Measurements from ENCODE around the gene HTD2. TPM values are rescaled to one million over a fixed set of nuclear protein-coding genes. Genes with fewer than 3 reads are reported as not detected.

The HTD2 gene
- total RNA-seq, 2 experiments from 2014 or later: 7.6 to 9.5 TPM

DNA sequence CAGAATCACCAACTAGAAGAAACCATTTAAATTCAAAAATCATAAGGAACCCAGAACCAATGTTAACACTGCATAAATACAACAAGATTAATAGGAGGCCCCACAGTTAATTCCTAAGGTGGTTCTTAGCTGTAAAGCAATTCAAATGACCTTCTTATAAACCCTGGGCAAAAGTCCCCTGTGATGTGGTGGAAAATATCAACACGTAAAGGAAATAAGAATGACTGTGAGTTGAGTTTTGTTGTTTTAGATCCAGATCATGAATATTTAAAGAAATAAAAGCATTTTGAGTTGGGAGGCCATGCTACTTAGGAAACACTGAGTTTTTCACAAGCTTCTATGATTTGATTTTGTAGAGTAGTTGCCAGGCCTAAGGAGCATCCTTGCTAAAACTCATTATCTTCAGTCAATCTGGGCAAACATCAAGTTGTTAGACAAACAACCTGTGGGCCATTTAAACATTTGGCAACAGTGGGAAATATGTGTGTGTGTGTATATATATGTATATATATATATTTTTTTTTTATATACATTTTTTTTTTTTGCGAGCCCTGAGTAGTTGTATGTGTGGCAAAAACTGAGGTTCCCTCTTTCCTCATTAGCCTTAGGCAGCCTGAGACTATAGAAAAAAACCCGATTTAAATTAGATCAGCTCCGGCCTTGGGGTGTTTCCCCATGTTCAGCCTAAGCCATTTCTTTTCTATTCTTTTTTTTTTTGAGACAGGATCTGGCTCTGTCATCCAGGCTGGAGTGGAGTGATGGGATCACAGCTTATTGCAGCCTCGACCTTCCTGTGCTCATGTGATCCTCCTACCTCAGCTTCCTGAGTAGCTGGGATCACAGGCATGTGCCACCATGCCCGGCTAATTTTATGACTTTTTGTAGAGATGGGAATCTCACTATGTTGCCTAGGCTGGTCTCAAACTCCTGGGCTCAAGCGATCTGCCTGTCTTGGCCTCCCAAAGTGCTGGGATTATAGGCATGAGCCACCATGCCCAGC lies 18.4 kb downstream of the HTD2 start:
- Mint-ChIP-seq H3K4me3 (peak overlapping the region; percentile 34), H3K36me3 (no peaks in the 10 kb centered on the region), H3K9me3 (no peaks in the 10 kb centered on the region), H3K27ac (peak overlapping the region; percentile 93), H3K27me3 (no peaks in the 10 kb centered on the region), H3K4me1 (ENCODE audit: low read depth) (peaks cover 37% of the 10 kb centered on the region)
- intact Hi-C loops (cut with micrococcal nuclease): loop anchor here (1.0 to 5.0 kb wide), 5 partner anchors 11 to 308 kb away; partner anchors contain the start of genes HTD2, PDHB and RPP14
- ChIA-PET CTCF (interaction anchor here (1.0 to 5.9 kb wide), 6 partner anchors 9 to 209 kb away, joined by 3 to 48 read pairs (median 4); partner anchors contain the start of genes HTD2, KCTD6 and RPP14), POLR2A (interaction anchor here (0.6 to 2.6 kb wide), 5 partner anchors 10 to 139 kb away, joined by 3 to 20 read pairs (median 3); partner anchors contain the start of genes HTD2, PDHB and RPP14)
- no peak for DNase-seq

- Mint-ChIP-seq H3K36me3 (no peaks in the 10 kb centered on the region), H3K9me3 (no peaks in the 10 kb centered on the region), H3K27me3 (no peaks in the 10 kb centered on the region), H3K27ac (peak overlapping the region; percentile 93), H3K4me1 (ENCODE audit: low read depth) (peaks cover 37% of the 10 kb centered on the region), H3K4me3 (no peak overlapping the region)
- DNase-seq: no peak
- POLR2A ChIA-PET: interaction anchor here (1.1 to 2.6 kb wide), 2 partner anchors 10 to 108 kb away, joined by 3 to 20 read pairs; partner anchors contain the start of gene PDHB
- intact Hi-C loops (cut with micrococcal nuclease): no loop called here
- CTCF ChIA-PET: interaction anchor here (1.1 to 5.9 kb wide), 2 partner anchors 18 to 87 kb away, joined by 3 to 48 read pairs; partner anchors contain the start of genes HTD2 and RPP14
Observed at GRCh38 chr3:58325525-58325992, 19.2 kb downstream of the HTD2 start.

DNA sequence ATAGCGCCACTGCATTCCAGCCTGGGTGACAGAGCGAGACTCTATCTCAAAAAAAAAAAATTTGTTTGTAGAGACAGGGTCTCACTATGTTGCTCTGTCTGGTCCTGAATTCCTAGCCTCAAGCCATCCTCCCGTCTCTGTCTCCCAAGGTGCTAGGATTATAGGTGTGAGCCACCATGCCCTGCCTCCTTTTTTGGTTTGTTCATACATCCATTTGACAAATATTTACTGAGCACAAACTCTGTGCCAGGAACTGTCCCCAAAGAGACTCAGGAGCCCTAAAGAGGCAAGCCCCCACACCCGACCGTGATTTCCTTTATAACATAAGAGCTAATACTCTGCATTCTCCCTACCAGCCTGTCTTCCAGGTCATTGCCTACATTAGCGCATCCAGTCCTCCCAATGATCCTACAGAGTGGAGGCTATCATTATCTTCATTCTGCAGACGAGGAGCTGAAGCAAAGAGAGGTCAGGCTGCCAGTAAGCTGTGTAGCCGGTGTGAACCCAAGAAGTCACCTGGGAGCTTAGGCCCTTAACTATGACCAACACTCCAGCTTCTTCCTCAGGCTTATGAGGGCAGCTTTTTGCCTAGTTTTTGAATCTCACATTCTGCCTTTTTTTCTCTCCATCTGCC lies 20.1 kb downstream of the HTD2 start:
- Mint-ChIP-seq H3K4me1 (ENCODE audit: low read depth) (peaks cover 37% of the 10 kb centered on the region), H3K4me3 (no peak overlapping the region), H3K27ac (no peak overlapping the region)

DNA sequence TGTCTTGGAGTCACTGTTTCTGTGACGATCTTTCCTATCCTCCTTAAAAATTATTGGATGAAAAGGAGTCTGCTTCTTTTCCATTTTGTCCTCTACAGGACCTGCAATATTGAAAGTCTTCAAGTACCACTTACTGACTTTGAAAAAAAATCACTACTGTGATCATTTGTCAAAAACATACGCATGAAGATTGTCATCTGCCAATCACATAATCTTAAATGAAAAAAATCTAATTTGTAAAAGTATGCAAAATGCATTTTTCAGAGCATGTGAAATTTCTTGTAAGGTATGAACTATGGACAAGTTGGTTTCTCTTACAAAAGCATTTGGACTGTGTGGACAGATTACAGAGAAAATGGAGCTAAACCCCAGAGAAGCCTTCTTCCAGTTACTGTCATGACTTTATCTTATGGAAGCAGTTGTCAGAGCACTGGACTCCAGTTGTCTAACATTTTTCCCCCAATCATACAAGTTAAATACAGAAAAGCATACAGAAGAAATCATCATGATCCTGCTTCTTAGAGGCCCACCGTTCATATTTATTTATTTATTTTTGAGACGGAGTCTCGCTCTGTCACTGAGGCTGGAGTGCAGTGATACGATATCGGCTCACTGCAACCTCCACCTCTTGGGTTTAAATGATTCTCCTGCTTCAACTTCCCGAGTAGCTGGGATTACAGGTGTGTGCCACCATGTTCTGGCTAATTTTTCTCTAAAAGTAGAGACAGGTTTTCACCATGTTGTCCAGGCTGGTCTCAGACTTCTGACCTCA lies 23.0 kb downstream of the HTD2 start:
- DNase-seq: no peak
- no peaks in the 10 kb centered on the region for H3K9me3 Mint-ChIP-seq
- no peaks in the 10 kb centered on the region for H3K36me3 Mint-ChIP-seq
- H3K27ac Mint-ChIP-seq: no peak overlapping the region
- ChIA-PET POLR2A (no interaction called here), CTCF (interaction anchor here (0.6 to 1.5 kb wide), 3 partner anchors 23 to 1239 kb away, joined by 3 to 4 read pairs (median 4); partner anchors contain the start of genes HTD2, KCTD6 and RPP14)
- intact Hi-C loops (cut with micrococcal nuclease): no loop called here
- peaks cover 26% of the 10 kb centered on the region for H3K4me1 Mint-ChIP-seq (ENCODE audit: low read depth)
- no peaks in the 10 kb centered on the region for H3K27me3 Mint-ChIP-seq
- H3K4me3 Mint-ChIP-seq: no peak overlapping the region

More for the DNA sequence above, 20.1 kb downstream of the HTD2 start:
- no peaks in the 10 kb centered on the region for H3K27me3 Mint-ChIP-seq
- DNase-seq: no peak
- no peaks in the 10 kb centered on the region for H3K9me3 Mint-ChIP-seq
- intact Hi-C loops (cut with micrococcal nuclease): no loop called here
- ChIA-PET CTCF (interaction anchor here (0.7 kb wide), 1 partner anchor 90 kb away, joined by 3 read pairs; no protein-coding TSS in a partner anchor), POLR2A (interaction anchor here (0.5 to 0.6 kb wide), 2 partner anchors 104 to 1708 kb away, joined by 3 to 4 read pairs; no protein-coding TSS in a partner anchor)
- H3K36me3 Mint-ChIP-seq: no peaks in the 10 kb centered on the region

- no peaks in the 10 kb centered on the region for H3K9me3 Mint-ChIP-seq
- no peaks in the 10 kb centered on the region for H3K36me3 Mint-ChIP-seq
- intact Hi-C loops (cut with micrococcal nuclease): no loop called here
- no peaks in the 10 kb centered on the region for H3K27me3 Mint-ChIP-seq
- no peak for DNase-seq
- no peak overlapping the region for H3K27ac Mint-ChIP-seq
- peaks cover 26% of the 10 kb centered on the region for H3K4me1 Mint-ChIP-seq (ENCODE audit: low read depth)
- no peak overlapping the region for H3K4me3 Mint-ChIP-seq
- ChIA-PET POLR2A (no interaction called here), CTCF (interaction anchor here (0.6 to 1.5 kb wide), 3 partner anchors 24 to 1240 kb away, joined by 3 to 4 read pairs (median 4); partner anchors contain the start of genes HTD2, KCTD6 and RPP14)
Observed at GRCh38 chr3:58329922-58330413, 23.6 kb downstream of the HTD2 start.

DNA sequence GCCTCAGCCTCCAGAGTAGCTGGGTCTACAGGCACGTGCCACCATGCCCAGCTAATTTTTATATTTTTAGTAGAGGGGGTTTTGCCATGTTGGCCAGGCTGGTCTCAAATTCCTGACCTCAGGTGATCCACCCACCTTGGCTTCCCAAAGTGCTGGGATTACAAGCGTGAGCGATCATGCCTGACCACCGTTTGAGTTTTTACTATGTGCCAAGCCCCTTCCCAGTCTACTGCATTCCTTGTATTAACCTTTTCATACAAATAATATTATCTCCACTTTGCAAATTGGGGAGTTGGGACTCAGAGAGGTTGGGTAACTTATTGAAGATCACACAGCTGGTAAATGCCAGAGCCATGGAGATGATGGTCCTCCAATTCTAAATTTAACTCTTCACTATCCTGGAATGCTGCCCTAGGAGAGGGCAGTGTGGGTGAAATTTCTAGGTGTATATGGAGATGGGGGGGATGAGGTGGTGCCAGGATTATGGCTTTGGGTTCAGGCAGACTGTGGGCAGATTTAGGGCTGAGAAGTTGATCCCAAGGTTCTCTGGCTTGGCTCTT lies 25.4 kb downstream of the HTD2 start:
- Mint-ChIP-seq H3K27me3 (no peaks in the 10 kb centered on the region), H3K9me3 (no peaks in the 10 kb centered on the region), H3K4me3 (peak overlapping the region; percentile 28), H3K27ac (no peak overlapping the region), H3K4me1 (ENCODE audit: low read depth) (peaks cover 28% of the 10 kb centered on the region), H3K36me3 (peaks cover 9% of the 10 kb centered on the region)
- ChIA-PET POLR2A (no interaction called here), CTCF (interaction anchor here (0.7 to 6.8 kb wide), 3 partner anchors 20 to 160 kb away, joined by 3 to 43 read pairs (median 8); partner anchors contain the start of genes HTD2, KCTD6 and RPP14)
- intact Hi-C loops (cut with micrococcal nuclease): loop anchor here (1.0 to 2.0 kb wide), 3 partner anchors 83 to 159 kb away; partner anchors contain the start of gene PDHB
- no peak for DNase-seq

DNA sequence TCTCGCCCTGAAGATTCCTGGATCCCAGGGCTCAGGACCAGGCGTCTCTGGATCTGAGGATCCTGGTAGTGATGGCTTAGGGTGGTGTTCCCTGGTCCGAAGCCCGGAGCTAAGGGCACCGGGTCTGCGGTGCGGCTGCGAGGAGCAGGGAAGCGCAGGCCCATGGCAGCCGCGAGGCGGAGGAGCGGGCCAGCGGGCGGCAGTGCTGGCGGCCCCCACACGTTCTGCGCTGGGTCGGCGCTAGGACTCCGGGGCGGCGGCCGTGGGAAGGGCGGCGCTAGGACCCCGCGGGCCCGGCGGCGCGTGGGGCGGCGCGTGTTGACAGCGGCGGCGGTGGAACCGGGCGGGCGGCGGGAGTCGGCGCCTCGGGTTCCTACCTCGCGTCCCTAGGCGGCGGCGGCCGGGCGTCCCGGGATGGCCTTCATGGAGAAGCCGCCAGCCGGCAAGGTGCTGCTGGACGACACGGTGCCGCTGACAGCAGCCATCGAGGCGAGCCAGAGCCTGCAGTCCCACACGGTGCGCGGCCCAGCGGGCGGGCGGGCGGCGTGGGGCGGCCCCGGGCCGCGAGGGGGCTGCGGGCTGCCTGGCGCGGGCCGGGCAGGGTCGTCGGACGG lies 26.4 kb downstream of the HTD2 start, which contains the start of gene PXK:
TSS of gene PXK (plus strand) at position 318 of the 614 bp plus-strand sequence. CDS start at position 415, 97 bp downstream.
- Mint-ChIP-seq H3K4me1 (ENCODE audit: low read depth) (peaks cover 28% of the 10 kb centered on the region), H3K27ac (peak within 1 kb of the TSS; percentile 82), H3K27me3 (no peaks in the 10 kb centered on the region), H3K9me3 (no peaks in the 10 kb centered on the region), H3K4me3 (peak within 1 kb of the TSS; percentile 99), H3K36me3 (peaks cover 9% of the 10 kb centered on the region)
- intact Hi-C loops (cut with micrococcal nuclease): loop anchor here (1.0 to 2.0 kb wide), 3 partner anchors 82 to 158 kb away; partner anchors contain the start of gene PDHB
- DNase-seq: peak; percentile 86
- CTCF ChIA-PET: interaction anchor here (0.6 to 6.8 kb wide), 7 partner anchors 14 to 199 kb away, joined by 3 to 43 read pairs (median 4); partner anchors contain the start of genes HTD2, KCTD6 and RPP14
- POLR2A ChIA-PET: interaction anchor here (0.6 to 4.5 kb wide), 5 partner anchors 8 to 82 kb away, joined by 3 to 20 read pairs (median 5); partner anchors contain the start of genes HTD2 and RPP14

DNA sequence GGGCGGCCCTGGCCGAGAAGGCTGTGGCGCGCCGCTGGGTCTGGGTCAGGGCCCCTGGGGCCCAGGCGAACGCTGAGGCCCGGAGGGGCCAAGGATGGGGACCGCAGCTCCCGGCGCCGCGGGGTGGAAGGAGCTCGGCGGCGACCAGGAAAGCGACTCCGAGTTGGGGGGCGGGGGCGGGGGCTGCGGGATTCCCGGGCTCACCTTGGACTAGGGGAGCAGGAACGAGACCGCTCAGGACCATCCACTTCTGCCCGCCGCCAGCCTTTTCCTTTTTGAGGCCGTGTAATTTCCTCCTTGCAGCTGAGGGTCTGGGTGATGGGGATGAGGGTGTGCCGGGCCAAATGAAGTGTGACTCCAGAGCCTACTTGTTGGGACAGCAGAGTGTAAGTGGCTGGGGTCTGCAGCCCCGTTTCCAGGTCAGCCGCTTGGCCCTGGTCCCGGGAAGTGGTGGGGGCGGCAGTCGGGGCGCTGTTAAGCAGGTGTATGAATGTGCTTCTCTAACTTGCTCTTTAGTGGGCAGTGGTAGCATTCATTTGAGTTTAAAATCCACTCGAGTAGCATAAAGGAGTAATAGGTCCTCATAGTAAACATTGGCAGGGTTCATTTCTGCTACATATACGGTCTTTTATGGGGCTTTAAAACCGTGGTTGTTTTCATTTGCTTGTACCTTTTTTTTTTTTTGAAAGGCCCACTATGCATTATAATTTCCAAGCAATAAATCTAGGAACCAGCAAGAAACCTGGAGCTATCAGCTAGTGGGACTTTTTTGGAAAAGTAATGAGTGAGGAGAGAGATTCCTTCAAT lies 27.1 kb downstream of the HTD2 start:
- Mint-ChIP-seq H3K36me3 (peaks cover 9% of the 10 kb centered on the region), H3K4me3 (peak overlapping the region; percentile 99), H3K9me3 (no peaks in the 10 kb centered on the region), H3K4me1 (ENCODE audit: low read depth) (peaks cover 28% of the 10 kb centered on the region), H3K27ac (peak overlapping the region; percentile 82), H3K27me3 (no peaks in the 10 kb centered on the region)
- POLR2A ChIA-PET: interaction anchor here (0.6 to 4.5 kb wide), 5 partner anchors 9 to 81 kb away, joined by 3 to 20 read pairs (median 5); partner anchors contain the start of genes HTD2 and RPP14
- intact Hi-C loops (cut with micrococcal nuclease): loop anchor here (2.0 kb wide), 2 partner anchors 137 to 157 kb away; no protein-coding TSS in a partner anchor
- CTCF ChIA-PET: interaction anchor here (0.6 to 6.8 kb wide), 11 partner anchors 9 to 198 kb away, joined by 3 to 43 read pairs (median 4); partner anchors contain the start of genes HTD2, KCTD6 and RPP14
- peak; percentile 53 for DNase-seq

GRCh38 chr3:58334013-58334321 lies 27.6 kb downstream of the HTD2 start:
- POLR2A ChIA-PET: interaction anchor here (1.4 to 4.5 kb wide), 2 partner anchors 10 to 12 kb away, joined by 4 to 20 read pairs; no protein-coding TSS in a partner anchor
- peak overlapping the region; percentile 99 for H3K4me3 Mint-ChIP-seq
- CTCF ChIA-PET: interaction anchor here (0.7 to 6.8 kb wide), 6 partner anchors 9 to 81 kb away, joined by 3 to 43 read pairs (median 4); partner anchors contain the start of genes HTD2 and RPP14
- peak overlapping the region; percentile 82 for H3K27ac Mint-ChIP-seq
- peaks cover 30% of the 10 kb centered on the region for H3K4me1 Mint-ChIP-seq (ENCODE audit: low read depth)
- H3K36me3 Mint-ChIP-seq: peaks cover 11% of the 10 kb centered on the region
- DNase-seq: no peak
- H3K27me3 Mint-ChIP-seq: no peaks in the 10 kb centered on the region
- intact Hi-C loops (cut with micrococcal nuclease): loop anchor here (2.0 kb wide), 1 partner anchor 137 kb away; no protein-coding TSS in a partner anchor
- H3K9me3 Mint-ChIP-seq: no peaks in the 10 kb centered on the region

Measured in activated CD4-positive, alpha-beta memory T cell treated with anti-CD3 and anti-CD28 coated beads for 36 hours (primary cell).